Dedifferentiated amniotic fluid mesenchymal stem cell (primary cell): ENCODE results near the gene RSL1D1.
A peak's percentile ranks its signal among the peaks of the same experiment; 100 is the strongest.
"Not testable (repeated sequence)": the region's sequence is repeated elsewhere in the genome, so short reads cannot be mapped to it uniquely, and the experiment has no call there.

ENCODE experiments used
- DNase-seq: peaks from one replicate; pipeline ENCODE4 v3.0.0-alpha.2; 2016; ENCODE audit errors: extremely low spot score

RSL1D1 gene

DNA sequence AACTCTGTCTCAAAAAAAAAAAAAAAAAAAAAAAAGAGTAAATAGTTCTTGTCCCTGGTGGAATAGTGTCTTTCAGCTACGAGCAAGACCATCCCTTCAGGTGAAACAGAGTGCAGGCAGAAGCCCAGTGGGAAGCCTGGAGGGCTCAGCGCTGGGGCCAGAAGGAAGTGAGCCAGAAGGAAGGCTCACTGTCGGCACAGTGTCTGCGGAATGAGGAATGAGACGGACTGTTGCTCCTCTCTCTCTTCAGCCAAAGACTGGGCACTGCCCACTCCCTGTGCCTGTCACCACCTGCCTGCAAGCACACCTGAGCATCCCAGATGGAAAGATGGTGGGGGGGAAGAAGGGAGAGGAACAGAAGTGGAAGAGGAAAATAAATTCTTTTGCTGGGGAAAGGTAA is 7.5 kb downstream of the RSL1D1 start:
- DNase-seq, result no peak

DNA sequence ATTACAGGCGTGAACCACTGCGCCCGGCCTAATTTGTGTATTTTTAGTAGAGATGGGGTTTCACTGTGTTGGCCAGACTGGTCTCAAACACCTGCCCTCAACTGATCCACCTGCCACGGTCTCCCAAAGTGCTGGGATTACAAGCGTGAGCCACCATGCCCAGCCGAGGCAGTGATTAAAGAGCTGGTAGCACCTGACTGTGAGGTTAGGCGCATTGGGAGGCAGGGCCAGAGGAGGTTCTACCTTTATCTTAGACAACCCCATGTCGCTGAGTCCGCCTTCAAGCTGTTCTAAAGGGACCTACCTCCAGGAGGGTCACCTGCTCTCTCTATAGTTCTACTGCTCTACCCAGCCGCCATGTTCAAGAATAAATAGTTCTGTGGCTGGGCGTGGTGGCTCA is 8.1 kb downstream of the RSL1D1 start:
- no peak for DNase-seq

- DNase-seq, result no peak
Observed at GRCh38 chr16:11841026-11841425, 10.3 kb downstream of the RSL1D1 start.

GRCh38 chr16:11836650-11837244 is 14.6 kb downstream of the RSL1D1 start:
- peak; percentile 55 for DNase-seq

- DNase-seq, result no peak
Observed at GRCh38 chr16:11835891-11836649, 15.3 kb downstream of the RSL1D1 start.

DNA sequence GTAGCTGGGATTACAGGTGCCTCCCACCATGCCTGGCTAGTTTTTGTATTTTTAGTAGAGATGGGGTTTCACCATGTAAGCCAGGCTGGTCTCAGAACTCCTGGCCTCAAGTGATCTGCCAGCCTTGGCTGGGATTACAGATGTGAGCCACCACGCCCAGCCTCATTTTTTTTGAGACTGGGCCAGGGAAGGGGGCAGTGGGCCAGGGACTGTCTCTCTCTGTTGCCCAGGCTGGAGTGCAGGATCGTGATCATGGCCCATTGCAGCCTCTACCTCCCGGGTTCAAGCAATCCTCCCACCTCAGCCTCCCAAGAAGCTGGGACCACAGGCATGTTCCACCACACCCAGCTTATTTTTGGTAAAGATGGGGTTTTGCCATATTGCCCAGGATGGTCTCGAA is 16.0 kb downstream of the RSL1D1 start:
- no peak for DNase-seq

- peak; percentile 87 for DNase-seq
Observed at GRCh38 chr16:11833951-11834695, 17.2 kb downstream of the RSL1D1 start.

- DNase-seq, result no peak
Observed at GRCh38 chr16:11828696-11829095, 22.6 kb downstream of the RSL1D1 start.

- not testable (repeated sequence) for DNase-seq
Observed at GRCh38 chr16:11825520-11826165, 25.7 kb downstream of the RSL1D1 start.

DNA sequence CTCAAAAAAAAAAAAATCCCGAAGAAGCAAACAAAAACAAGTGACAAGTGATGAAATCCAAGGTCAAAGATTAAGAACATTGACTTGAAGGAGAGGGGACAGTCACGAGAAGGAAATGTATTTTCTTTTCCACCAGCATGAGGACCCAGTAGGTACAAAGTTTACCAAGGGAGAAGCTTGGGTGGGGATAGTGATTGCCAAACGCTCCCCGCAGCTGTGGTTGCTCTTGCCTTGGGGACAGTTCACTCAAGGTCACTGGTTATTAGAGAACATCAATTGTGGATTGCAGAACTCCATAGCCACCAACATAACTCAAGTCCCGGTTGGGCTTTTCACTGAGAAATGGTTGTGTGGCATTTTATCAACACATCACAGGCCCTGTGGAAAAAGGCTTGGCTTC is 27.0 kb downstream of the RSL1D1 start:
- DNase-seq, result no peak

- DNase-seq, result not testable (repeated sequence)
Observed at GRCh38 chr16:11823645-11824044, 27.7 kb downstream of the RSL1D1 start.

DNA sequence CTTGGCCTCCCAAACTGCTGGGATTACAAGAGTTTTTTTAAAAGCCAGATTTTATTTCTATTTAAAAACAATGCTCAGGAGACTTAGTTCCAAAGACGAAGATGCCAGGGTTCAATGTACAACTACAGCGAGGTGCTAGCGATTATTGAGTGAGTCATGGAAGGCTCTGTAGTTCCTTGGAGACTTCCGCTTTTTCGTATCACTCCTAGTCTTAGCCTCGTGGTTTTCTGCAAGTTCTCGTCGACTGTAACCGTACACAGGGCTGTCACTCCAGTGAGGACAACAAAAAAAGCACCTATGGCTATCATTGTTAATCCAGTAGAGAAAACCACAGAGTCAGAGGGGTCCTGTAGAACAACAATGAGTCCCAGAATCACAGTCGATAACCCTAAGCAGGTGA is 31.5 kb downstream of the RSL1D1 start:
- no peak for DNase-seq

GRCh38 chr16:11818970-11819369 is 32.4 kb downstream of the RSL1D1 start:
- DNase-seq, result not testable (repeated sequence)

GRCh38 chr16:11816123-11816522 is 35.2 kb downstream of the RSL1D1 start:
- DNase-seq, result no peak

DNA sequence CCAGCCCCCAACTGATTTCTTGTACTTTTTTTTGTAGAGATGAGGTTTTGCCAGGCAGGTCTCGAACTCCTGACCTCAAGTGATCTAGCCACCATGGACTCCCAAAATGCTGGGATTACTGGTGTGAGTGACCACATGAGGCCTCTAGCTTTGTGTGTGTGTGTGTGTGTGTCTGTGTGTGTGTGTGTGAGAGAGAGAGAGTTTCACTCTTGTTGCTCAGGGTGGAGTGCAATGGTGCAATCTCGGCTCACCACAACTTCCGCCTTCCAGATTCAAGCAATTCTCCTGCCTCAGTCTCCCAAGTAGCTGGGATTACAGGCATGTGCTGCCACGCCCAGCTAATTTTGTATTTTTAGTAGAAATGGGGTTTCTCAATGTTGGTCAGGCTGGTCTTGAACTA is 36.5 kb downstream of the RSL1D1 start:
- not testable (repeated sequence) for DNase-seq

DNA sequence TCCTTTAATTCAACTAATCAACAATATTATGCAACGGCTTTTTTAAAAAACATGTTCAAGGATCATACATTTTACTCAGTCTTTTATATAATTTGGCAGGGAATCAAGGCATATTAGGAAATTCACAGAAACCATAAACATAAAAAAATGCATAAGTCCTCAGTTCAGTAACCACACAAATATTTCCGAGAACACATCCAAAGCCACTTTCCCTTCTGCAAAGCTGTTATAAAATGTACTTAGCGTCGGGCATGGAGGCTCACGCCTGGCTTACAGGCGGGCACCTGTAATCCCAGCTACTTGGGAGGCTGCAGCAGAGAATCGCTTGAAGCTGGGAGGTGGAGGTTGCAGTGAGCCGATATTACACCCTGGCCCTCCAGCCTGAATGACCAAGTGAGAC is 44.6 kb downstream of the RSL1D1 start:
- DNase-seq, result peak; percentile 29

DNA sequence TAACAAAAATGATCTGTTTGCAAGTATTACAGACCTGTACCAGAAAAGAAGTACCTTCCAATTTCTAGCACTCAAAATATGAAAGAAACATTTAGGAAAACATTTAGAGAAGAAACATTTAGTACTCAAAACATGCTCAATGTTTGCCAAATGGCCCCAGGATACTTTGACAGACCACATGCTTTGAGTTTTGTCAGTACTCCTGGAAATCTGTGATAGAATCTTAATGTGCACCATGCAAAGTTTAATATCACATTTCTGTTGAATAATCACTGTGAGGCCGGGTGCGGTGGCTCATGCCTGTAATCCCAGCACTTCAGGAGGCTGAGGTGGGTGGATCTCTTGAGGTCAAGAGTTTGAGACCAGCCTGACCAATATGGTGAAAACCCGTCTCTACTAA is 45.8 kb downstream of the RSL1D1 start:
- peak; percentile 21 for DNase-seq

- DNase-seq, result no peak
Observed at GRCh38 chr16:11801481-11802021, 49.8 kb downstream of the RSL1D1 start.

- no peak for DNase-seq
Observed at GRCh38 chr16:11800382-11800718, 51.0 kb downstream of the RSL1D1 start.

DNA sequence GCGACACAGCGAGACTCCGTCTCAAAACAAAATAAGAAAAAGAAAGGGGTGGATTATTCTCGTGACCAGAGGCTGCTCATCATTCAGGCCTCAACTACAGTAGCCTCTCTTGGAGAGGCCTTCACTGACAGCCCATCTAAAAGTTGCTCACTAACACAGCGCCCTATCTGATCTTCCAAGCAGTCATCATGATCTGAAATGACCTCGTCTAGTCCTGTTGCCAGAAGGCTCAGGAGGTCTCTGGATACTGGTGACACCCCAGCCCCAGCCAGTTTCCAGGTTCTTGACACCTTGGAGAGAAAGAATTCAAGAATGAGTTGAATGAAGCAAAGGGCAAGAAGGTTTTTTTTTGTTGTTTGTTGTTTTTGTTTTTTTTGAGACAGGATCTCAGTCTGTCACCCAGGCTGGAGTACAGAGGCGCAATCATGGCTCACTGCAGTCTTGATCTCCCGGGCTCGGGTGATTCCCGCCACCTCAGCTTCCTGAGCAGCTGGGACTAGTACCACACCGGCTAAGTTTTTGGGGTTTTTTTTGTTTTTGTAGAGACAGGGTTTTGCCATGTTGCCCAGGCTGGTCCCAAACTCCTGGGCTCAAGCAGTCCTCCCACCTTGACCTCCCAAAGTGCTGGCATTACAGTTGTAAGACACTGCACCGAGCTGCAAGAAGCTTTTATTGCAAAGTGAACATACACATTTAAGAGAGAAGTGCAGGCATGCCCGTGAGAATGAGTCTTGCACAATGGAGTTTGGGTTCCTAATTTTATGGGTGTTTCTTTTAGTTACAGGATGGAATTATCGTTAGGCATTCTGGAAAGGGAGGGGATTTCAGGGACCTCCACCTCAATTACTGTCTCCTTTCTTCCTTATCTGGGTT is 51.6 kb downstream of the RSL1D1 start:
- DNase-seq, result no peak

- DNase-seq, result no peak
Observed at GRCh38 chr16:11799017-11799381, 52.3 kb downstream of the RSL1D1 start.
